Neutrophil (primary cell): ENCODE measurements around the gene IGDCC3.
"Not testable (repeated sequence)": the region's sequence is repeated elsewhere in the genome, so short reads cannot be mapped to it uniquely, and the experiment has no call there.

Experiments used
- H3K27ac ChIP-seq: fragments of 200-600 bp; sonication (generic); 2 replicates; pipeline ENCODE4 v1.5.1; 2016; ENCODE audit warnings: mild to moderate bottlenecking, moderate library complexity
- H3K27me3 ChIP-seq: fragments of 200-600 bp; sonication (generic); 2 replicates; pipeline ENCODE4 v1.6.0; 2016; ENCODE audit warnings: mild to moderate bottlenecking
- H3K36me3 ChIP-seq: fragments of 200-600 bp; sonication (generic); 2 replicates; pipeline ENCODE4 v1.5.1; 2017
- H3K4me1 ChIP-seq, 2 experiments: fragments of 200-600 bp in 1 of 2; sonication (generic) in 1 of 2; 1 replicate in 1 of 2; 2 replicates in 1 of 2; pipeline versions ENCODE4 v1.5.1 to v1.6.1; 2013 to 2016; ENCODE audit warnings: low read depth in 1 of 2, low read length in 1 of 2, mild to moderate bottlenecking in 1 of 2, moderate library complexity in 1 of 2; ENCODE audit not compliant: control insufficient read depth in 1 of 2, insufficient read depth in 1 of 2
- H3K4me3 ChIP-seq, 2 experiments: fragments of 200-600 bp in 1 of 2; sonication (generic) in 1 of 2; 1 replicate in 1 of 2; 2 replicates in 1 of 2; pipeline ENCODE4 v1.5.1; 2013 to 2016; ENCODE audit warnings: low read depth in 1 of 2, low read length in 1 of 2, mild to moderate bottlenecking in 1 of 2, moderate library complexity in 1 of 2
- H3K9me3 ChIP-seq: fragments of 200-600 bp; sonication (generic); 2 replicates; pipeline ENCODE4 v1.5.1; 2016
- TF ChIP-seq, protein P1 (sequence below): fragments of 200-600 bp; sonication (generic); IDR thresholded peaks from 2 replicates; pipeline ENCODE4 v1.5.1; 2016; ENCODE audit warnings: antibody characterized with exemption

IGDCC3 gene

DNA sequence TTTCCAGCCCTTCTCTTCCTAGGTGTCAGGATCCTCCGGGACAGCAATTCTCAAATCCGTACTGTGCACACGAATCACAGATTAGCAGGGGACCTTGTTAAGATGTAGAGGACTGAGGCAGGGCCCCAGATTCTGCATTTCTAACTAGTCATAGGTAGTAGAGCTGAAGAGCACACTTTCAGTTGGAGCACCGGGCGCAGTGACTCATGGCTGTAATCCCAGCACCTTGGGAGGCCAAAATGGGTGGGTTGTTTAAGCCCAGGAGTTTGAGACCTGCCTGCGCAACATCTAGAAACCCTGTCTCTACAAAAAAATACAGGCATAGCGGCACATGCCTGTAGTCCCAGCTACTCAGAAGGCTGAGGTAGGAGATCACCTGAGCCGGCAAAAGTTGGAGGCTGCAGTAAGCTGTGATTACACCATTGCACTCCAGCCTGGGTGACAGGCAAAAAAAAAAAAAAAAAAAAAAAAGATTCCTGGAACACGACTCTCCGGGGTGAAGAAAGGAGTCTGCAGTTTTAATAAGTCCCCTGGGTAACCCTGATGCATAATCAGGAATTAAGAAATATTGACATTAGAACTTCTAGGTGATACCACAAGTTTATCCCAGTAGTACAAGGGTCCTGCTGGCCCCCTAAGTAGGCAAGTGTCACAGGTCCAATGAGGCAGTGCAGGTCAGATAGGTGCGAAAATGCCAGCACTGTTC is 21.4 kb upstream of the IGDCC3 start:
- Histone ChIP-seq H3K4me1 (no peaks in the 10 kb centered on the region), H3K36me3 (no peaks in the 10 kb centered on the region), H3K9me3 (no peaks in the 10 kb centered on the region), H3K27me3 (peaks cover 85% of the 10 kb centered on the region), H3K27ac (no peak overlapping the region), H3K4me3 (no peak overlapping the region)
- TF ChIP-seq, protein P1, sequence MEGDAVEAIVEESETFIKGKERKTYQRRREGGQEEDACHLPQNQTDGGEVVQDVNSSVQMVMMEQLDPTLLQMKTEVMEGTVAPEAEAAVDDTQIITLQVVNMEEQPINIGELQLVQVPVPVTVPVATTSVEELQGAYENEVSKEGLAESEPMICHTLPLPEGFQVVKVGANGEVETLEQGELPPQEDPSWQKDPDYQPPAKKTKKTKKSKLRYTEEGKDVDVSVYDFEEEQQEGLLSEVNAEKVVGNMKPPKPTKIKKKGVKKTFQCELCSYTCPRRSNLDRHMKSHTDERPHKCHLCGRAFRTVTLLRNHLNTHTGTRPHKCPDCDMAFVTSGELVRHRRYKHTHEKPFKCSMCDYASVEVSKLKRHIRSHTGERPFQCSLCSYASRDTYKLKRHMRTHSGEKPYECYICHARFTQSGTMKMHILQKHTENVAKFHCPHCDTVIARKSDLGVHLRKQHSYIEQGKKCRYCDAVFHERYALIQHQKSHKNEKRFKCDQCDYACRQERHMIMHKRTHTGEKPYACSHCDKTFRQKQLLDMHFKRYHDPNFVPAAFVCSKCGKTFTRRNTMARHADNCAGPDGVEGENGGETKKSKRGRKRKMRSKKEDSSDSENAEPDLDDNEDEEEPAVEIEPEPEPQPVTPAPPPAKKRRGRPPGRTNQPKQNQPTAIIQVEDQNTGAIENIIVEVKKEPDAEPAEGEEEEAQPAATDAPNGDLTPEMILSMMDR = no peak

DNA sequence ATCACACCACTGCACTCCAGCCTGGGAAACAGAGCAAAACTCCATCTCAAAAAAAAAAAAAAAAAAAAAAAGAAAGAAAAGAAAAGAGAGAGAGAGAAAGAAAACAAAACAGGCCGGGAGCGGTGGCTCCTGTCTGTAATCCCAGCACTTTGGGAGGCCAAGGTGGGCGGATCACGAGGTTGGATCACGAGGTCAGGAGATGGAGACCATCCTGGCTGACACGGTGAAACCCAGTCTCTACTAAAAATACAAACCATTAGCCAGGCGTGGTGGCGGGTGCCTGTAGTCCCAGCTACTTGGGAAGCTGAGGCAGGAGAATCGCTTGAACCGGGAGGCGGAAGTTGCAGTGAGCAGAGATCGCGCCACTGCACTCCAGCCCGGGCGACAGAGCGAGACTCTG is 20.7 kb upstream of the IGDCC3 start:
- H3K27me3 ChIP-seq = peaks cover 87% of the 10 kb centered on the region
- not testable (repeated sequence) for H3K4me3 ChIP-seq, H3K27ac ChIP-seq, H3K4me1 ChIP-seq, H3K36me3 ChIP-seq, H3K9me3 ChIP-seq

DNA sequence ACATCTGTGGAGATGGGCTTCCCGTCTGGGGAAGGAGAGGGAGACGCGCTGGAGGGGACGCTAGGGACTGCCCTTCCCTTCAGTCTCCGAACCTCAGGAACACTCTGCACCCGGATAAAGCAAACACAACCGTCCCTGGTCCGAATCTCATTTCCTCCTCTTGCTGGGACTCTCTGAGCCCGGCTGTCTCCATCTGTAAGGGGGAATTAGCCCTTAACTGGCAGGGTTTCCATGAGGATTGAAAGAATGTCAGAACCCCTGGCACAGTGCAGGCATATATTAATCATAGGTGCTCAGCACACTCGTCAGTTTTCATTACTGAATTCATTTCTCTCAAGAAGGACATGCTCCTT is 19.1 kb upstream of the IGDCC3 start:
- TF ChIP-seq, protein P1 = no peak
- Histone ChIP-seq H3K27me3 (peaks cover 96% of the 10 kb centered on the region), H3K36me3 (no peaks in the 10 kb centered on the region), H3K27ac (no peak overlapping the region), H3K9me3 (no peaks in the 10 kb centered on the region), H3K4me1 (no peaks in the 10 kb centered on the region), H3K4me3 (no peak overlapping the region)

DNA sequence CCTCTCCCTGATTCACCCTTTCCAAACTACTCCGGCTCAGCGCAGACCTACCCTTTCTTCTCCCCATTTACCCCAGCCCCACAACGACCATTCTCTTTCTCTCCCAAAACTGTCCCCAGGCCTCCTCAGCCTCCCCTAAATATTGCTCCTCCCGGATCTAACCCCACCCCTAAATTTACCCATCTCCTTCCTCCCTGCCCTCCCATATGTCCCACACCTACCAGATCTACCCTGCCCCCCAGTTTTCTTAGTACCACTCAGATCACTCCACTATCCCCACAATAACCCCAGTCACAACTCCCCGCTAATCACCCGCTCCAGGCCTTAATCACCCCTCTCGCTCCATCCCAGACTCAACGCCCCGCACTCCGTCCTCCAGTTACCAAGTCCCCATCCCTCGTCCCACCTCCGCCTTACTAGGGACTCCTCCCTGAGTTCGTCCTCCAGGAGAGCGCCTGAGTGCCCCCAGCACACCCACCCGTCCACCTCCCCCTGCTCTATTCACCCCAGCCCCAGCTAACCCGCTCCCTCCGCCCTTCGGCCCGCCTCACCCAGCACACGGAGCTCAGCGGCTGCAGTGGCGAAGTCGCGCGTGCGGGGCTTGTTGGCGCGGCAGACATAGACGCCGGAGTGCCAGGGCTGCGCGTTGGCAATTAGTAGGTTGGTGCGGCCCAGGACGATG is 18.6 kb upstream of the IGDCC3 start:
- peaks cover 100% of the 10 kb centered on the region for H3K27me3 ChIP-seq
- H3K27ac ChIP-seq = no peak overlapping the region
- no peak overlapping the region for H3K4me3 ChIP-seq
- H3K9me3 ChIP-seq = no peaks in the 10 kb centered on the region
- TF ChIP-seq, protein P1 = no peak
- H3K4me1 ChIP-seq = no peaks in the 10 kb centered on the region
- H3K36me3 ChIP-seq = no peaks in the 10 kb centered on the region

DNA sequence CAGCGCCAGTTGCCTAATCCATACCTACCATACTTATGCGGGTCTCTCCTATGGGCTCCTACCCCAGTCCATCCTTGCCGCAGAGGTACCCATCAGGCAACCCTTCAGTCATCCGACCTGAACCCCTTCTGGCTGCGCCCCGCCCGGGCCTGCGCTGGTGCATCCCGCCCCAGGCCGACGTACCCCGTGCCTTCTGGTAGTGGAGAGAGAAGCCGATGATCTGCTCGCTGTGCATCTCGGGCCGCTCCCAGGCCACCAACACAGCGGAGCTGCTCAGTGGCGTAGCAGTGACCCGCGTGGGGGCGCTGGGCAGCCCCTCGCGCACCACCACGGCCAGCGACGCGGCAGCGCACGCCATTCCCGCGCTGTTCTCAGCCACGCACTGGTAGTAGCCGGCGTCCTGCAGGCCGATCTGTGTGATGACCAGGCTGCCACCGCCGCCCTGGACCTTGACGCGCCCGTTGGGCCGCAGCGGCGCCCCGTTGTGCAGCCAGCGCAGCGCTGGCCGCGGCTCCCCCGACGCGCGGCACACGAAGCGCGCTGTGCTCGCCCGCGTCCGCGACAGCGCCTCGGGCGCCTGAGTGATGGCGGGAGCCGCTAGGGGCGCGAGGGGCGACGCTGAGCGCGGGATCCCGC is 17.9 kb upstream of the IGDCC3 start:
- TF ChIP-seq, protein P1 = no peak
- Histone ChIP-seq H3K4me1 (no peaks in the 10 kb centered on the region), H3K9me3 (no peaks in the 10 kb centered on the region), H3K36me3 (no peaks in the 10 kb centered on the region), H3K27me3 (peaks cover 95% of the 10 kb centered on the region), H3K4me3 (no peak overlapping the region), H3K27ac (no peak overlapping the region)

DNA sequence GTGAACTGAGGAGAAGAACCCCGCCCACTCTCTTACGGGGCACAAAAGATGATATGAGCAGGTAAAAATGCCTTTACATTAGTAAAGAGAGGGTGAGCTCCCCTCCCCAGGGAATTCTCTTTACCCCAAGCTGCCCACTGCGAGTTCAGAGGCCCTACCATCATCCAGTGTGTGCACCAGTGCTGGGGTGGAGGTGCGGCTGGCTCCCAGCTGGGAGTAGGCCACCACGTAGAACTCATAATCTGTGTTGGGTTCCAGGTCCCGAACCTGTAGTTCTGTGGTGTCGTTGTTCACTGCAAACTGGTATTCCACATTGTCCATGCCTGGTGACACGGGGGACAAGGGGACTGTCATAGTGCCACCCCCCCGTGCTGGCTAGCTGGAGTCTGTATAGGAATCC is 17.1 kb upstream of the IGDCC3 start:
- Histone ChIP-seq H3K27me3 (peaks cover 94% of the 10 kb centered on the region), H3K4me3 (no peak overlapping the region), H3K4me1 (no peaks in the 10 kb centered on the region), H3K9me3 (no peaks in the 10 kb centered on the region), H3K36me3 (no peaks in the 10 kb centered on the region), H3K27ac (no peak overlapping the region)
- TF ChIP-seq, protein P1 = no peak
